IPS-18c (cell line): ENCODE measurements around the gene UBA7.
A peak's percentile ranks its signal among the peaks of the same experiment; 100 is the strongest.
"Not testable (repeated sequence)": the region's sequence is repeated elsewhere in the genome, so short reads cannot be mapped to it uniquely, and the experiment has no call there.

Source experiments
- H3K4me3 ChIP-seq: 2 replicates; pipeline ENCODE4 v1.7.0; 2013; ENCODE audit warnings: low read depth, mild to moderate bottlenecking, low read length, moderate library complexity; ENCODE audit not compliant: insufficient read depth
- H3K9me3 ChIP-seq: one replicate; pipeline ENCODE4 v1.6.1; 2013; ENCODE audit warnings: mild to moderate bottlenecking, low read length, moderate library complexity; ENCODE audit not compliant: control insufficient read depth, insufficient read depth

UBA7 gene

DNA sequence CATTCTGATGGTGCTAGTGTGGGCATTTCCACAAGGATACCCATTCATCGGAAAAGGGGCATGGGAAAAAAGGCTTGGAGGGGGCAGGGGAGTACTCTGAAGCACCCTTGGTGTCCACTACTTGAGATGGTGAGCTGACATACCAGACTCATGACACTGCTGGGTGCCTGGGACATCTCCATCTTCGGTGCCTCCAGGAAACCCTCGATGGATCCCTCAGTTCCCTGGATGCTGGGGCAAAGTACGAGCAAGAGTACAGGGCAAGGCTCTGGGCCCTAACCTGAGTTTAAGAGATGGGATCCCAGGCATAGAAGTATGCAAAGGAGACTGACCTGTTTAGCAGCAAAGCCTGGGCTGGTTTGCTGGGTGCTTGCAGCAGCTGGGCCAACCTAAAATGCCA, 22.2 kb downstream of the UBA7 start:
- H3K9me3 ChIP-seq: no peaks in the 10 kb centered on the region
- H3K4me3 ChIP-seq: no peak overlapping the region

DNA sequence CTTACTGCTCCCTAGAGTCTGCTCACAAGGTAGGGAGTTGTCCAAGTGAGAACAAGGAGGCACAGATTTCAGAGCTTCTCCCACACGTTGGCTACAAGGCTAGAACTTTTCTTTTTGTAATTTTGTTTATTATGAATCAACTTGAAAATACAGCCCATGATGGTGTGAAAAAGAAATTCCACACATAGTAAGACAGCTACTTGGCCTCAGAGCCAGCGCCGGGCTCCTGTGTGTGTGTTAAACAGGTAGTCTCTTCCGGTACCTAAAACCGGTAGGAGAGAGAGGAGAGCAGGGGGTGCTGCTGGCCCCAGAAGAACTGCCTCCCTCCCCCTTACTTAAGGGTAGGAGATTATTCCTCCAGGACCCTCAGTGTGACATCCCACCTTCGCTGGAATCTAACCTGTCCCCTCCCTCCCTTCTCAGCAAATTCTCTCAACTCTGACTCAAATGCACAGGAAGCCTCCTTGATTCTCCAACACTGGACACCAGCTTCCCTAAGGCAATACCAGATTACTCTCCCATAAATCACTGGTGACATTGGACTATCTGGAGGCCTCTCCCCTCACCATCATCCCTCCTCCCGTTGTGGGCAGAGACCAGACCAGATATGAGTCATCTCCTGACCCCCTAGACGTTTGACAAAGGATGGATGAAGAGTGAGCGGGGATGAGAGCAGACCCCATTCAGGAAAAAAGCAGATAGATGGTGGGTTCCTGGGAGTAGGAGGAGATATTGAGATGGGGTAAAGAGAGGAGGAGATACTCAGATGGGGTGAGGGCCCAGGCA, 22.9 kb downstream of the UBA7 start:
- Histone ChIP-seq H3K4me3 (no peak overlapping the region), H3K9me3 (no peaks in the 10 kb centered on the region)

DNA sequence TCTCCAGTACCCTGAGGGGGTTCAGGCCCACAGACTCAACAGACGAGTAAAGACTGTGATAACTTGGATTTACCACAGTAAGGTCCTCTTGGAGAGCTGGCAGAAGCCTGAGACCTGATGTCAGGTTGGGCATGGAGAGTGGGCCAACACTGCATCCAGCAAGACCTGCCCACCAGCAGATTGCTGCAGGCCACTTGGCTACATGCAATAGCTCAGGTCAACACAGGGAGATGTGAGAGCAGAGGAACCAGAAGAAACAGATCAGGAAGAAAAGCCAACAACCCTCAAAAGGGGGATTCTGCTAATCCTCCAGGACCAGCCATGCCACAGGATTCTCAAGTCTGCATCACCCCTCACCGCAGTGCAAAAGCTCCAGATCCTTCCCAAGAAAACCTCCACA, 25.7 kb downstream of the UBA7 start:
- Histone ChIP-seq H3K4me3 (no peak overlapping the region), H3K9me3 (no peaks in the 10 kb centered on the region)

DNA sequence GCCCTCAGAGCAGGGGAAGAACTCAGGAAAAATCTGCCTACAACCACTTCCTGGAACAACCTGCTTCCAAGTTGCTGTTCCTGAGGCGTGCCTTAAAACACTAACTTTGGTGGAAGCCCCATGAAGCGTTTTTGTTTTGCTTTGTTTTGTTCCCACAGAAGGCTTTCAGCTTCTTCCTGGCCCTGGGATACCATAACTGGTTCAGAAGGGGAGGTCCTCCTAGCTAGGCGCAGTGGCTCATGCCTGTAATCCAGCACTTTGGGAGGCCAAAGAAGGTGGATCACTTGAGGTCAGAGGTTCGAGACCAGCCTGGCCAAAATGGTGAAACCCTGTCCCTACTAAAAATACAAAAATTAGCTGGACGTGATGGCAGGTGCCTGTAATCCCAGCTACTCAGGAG, 26.2 kb downstream of the UBA7 start:
- no peak overlapping the region for H3K4me3 ChIP-seq
- no peaks in the 10 kb centered on the region for H3K9me3 ChIP-seq

DNA sequence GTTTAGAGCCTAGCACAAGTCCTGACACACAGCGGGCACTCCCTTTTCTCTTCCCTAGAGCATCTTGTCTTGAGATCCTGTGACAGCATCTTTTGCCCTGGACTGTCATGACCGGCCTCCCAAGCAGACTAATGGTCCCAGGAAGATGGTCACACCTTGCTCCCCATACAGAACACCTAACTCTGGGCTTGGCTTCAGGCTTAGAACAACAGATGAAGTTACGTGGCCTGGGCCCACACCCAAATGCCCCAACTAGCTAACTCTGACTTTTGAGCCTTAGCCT, 26.6 kb downstream of the UBA7 start:
- Histone ChIP-seq H3K9me3 (no peaks in the 10 kb centered on the region), H3K4me3 (peak overlapping the region; percentile 44; the same call in 1 of the 2 replicates)

DNA sequence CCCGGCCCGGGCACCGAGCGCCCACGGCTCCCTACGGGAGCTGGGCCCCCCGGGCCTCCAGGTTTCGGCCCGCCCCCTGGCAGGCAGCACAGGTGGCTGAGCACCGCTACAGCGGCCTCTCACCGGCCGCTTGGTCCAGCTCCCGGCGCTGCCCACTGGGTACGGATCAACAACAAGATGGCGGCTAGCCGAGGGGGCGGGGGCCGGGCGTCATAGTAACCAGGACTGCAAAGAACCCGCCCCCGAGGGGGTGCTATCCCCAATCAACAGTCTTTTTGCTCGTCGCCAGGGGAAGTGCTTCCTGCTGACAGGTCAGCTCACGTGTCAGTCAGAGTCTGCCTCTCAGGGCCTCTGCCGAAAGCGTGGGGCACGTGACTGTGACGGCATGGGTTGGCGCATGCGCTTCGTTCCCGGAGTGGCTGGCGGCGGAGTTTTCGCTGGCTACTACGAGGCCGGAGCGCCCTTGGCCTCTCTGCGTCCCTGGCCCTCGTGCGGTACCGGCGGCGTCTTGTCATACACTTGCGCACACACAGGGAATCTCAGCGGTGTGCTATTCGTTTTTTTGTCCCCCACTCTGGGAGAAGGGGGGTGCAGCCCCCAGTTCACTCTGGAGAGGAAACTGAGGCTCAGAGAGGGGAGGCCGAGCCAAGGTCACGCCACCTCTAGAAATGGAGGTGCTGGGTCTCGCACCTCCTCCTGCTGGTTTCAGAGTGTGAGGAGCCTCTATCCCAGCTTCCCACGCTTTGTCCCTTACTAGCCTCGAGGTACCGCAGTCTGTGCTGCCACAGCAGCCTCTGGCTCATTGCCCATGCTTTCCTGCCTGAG, 27.2 kb downstream of the UBA7 start, which contains the start of gene IP6K1:
TSS of gene IP6K1 (minus strand) at position 186 of the 825 bp plus-strand sequence. CDS start 38,502 bp downstream, outside the sequence.
- Histone ChIP-seq H3K9me3 (no peaks in the 10 kb centered on the region), H3K4me3 (peak within 1 kb of the TSS; percentile 93)

DNA sequence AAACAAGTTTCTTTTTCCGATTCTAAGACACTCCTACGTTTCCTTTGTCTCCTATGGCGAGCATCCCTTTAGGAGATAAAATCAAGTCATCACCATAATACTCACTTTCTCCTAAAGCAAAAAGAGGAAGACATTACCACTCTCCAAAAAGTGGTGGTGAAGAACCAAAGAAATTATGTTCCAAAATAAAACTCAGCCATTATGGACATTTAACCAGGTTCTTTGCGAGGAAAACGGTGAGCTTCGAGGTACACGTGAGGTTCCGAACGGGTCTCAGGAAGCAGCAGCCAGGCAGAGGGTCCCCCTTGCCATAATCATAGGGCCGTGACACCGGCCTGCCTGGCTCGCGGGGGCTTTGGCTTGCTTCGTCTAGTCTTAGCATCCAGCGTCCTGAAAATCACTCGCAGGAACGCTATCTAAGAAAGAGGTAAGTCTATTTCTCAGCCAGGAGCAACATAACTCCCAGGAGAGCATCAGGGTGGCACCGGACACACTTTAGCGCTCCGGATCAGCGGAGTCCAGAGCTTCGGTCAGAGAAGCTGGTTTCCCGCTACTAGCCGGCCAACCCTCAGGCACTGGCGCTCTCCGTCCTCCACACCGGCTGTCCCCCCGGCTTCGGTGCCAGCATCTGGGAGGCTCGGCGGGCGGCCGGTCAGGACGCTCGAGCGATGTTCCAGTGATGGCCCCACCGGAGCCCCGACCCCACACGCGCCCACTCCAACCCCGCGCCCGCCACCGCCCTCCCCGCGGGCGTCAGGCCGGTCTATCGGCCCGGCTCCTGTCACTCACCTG, 28.0 kb downstream of the UBA7 start:
- Histone ChIP-seq H3K9me3 (no peaks in the 10 kb centered on the region), H3K4me3 (peak overlapping the region; percentile 93)

DNA sequence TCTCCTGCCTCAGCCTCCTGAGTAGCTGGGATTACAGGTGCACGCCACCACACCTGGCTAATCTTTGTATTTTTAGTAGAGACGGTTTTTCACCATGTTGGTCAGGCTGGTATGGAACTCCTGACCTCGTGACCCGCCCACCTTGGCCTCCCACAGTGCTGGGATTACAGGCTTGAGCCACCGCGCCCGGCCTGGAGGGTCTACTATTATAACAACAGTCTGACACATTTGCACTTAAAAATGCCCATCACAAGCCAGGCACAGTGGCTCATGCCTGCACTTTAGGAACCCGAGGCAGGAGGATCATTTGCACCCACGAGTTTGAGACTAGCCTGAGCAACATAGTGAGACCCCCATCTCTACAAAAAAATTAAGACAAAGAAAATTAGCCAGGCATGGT, 31.5 kb downstream of the UBA7 start:
- not testable (repeated sequence) for H3K4me3 ChIP-seq, H3K9me3 ChIP-seq

DNA sequence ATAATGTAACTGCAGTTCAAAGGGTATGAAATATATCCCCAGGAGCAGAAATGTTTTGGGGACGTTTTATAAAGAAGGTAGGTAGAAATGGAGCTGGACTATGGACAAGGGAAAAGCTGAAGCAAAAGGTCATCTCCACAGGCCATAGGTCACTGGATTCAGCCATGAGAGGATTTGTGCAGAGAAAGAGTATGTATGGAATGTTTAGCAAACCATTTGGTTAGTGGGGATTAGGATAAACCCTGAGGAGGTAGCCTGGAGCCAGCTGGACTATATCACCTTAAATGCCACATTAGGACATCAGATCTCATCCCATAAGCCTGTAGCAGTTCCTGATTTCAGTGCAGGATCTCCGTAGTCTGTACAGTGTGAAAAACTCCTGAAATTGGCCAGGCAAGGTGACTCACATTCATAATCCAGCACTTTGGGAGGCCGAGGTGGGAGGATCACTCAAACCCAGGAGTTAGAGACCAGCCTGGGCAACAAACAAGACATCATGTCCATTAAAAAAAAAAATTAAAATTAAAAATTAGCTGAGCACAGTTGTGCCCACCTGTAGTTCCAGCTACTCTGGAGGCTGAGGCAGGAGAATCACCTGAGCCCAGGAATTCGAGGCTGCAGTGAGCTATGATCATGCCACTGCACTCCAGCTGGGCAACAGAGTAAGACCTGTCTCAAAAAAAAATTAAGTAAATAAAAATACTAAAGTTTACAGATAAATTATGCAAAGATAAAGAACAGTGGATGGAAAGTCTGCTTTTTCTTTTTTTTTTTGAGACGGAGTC, 32.1 kb downstream of the UBA7 start:
- H3K4me3 ChIP-seq: no peak overlapping the region

DNA sequence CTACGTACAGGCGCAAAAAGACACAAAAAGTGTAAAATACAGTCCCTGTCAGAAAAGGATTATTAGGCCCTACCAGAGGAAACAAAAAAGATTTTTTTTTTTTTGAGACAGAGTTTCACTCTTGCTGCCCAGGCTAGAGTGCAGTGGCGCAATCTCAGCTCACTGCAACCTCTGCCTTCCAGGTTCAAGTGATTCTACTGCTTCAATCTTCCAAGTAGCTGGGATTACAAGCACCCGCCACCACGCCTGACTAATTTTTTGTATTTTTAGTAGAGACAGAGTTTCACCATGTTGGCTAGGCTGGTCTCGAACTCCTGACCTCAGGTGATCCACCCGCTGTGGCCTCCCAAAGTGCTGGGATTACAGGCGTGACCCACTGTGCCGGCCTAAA, 32.8 kb downstream of the UBA7 start:
- H3K4me3 ChIP-seq, H3K9me3 ChIP-seq: not testable (repeated sequence)

More for the DNA sequence above, 32.1 kb downstream of the UBA7 start:
- H3K9me3 ChIP-seq: no peaks in the 10 kb centered on the region

DNA sequence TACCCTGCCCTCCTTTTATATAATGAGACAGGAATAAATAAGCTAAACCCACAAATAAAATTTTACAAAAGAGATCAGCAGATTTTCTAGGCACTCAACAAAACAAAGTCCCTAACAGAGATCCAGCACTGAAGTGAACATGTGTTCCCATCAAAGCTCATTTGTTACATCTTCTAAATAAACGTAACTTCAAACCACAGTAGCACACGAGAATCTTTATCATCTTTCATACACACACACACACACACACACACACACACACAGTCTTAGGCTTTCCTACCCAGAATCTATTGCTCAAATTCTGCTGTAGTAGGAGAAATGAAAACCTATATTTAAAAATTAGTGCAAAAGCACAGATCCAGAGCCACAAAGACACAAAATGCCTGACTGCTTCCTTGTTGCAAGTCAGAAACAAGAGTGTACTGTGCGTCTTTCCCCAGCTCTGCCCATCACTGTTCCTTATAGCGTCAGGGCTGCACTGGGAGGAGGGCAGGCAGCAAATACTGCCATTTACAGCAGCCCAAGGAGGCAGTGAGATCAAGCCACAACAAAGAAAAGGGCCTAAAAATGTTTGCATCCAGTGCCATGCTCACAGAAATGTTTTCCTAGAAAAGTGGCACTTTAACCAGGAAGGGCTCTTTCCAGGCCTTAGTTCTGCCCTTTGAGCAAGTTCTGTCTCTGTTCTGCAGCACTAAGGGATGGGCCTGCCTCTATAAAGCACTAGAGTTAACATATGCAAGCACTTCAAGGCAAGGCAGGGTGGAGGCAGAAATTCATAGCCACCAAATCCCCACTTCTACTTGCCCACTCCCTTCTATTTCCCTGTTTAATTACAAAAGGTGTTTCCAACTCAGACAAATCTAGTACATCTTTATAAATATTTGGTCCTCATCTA, 33.4 kb downstream of the UBA7 start:
- no peak overlapping the region for H3K4me3 ChIP-seq
- no peaks in the 10 kb centered on the region for H3K9me3 ChIP-seq

DNA sequence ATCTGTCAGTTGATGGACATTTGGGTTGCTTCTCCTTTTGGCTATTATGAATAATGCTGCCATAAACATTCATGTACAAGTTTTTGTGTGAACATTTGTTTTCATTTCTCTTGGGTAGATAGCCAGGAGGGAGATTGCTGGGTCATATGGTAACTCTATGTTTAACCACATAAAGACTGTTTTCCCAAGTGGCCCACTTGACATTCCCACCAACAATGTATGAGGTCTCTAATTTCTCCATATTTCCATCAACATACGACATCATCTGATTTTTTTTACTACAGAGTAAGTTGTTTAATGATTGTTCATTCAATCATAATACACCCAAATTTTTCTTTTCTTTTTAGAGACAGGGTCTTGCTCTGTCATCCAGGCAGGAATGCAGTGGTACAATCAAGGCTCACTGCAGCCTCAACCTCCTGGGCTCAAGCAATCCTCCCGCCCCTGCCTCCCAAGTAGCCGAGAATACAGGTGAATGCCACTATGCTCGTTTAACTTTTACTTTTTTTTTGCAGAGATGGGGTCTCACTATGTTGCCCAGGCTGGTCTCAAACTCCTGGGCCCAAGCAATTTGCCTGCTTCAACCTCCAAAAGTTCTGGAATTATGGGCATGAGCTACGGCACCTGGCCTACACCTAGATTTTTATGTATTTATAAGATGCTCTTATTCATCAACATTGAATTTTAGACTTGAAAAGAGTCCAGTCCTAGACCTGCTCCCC, 34.2 kb downstream of the UBA7 start:
- no peaks in the 10 kb centered on the region for H3K9me3 ChIP-seq
- no peak overlapping the region for H3K4me3 ChIP-seq

DNA sequence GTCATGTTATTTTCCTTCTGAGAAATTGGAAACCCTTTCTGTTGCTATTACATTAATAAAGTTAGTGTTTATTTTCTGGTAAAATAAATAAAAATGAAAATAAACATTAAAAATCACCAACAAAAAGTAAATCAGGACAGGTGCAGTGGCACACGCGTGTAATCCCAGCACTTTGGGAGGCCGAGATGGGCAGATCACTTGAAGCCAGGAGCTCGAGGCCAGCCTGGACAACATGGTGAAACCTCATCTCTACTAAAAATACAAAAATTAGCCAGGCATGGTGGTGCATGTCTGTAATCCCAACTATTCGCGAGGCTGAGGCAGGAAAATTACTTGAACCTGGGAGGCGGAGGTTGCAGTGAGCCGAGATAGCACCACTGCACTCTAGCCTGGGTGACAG, 37.7 kb downstream of the UBA7 start:
- not testable (repeated sequence) for H3K9me3 ChIP-seq, H3K4me3 ChIP-seq

DNA sequence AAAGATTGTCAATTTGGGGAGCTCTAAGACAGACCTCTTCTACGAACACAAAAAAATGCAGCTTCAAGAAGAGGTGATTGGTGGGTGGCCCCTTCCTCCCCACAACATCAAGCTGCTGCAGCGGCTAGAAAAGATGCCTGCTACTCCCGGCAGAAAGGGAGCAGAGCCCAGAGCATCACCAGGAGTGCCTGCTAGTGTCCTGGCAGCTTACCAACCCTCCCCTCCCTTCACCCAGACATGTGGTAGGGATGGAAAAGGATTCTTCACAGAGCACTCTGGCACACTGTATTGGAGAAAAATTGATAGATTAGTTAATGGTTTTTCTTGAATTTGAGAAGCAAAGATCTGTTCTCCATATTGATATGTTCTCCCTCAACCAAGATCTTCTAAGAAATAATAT, 38.2 kb downstream of the UBA7 start:
- Histone ChIP-seq H3K4me3 (no peak overlapping the region), H3K9me3 (no peaks in the 10 kb centered on the region)

DNA sequence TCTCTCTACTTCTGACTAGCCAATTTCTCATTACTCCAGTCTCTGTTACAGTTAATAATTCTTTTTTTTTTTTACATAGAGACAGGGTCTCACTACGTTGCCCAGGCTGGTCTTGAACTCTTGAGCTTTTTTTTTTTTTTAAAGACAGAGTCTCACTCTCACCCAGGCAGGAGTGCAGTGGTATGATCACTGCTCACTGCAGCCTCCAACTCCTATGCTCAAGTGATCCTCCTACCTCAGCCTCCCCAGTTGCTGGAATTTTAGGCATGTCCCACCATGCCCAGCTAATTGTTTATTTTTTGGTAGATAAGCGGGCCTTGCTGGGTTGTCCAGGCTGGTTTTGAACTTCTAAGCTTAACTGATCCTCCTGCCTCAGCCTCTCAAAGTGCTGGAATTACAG, 41.0 kb downstream of the UBA7 start:
- Histone ChIP-seq H3K9me3 (no peaks in the 10 kb centered on the region), H3K4me3 (no peak overlapping the region)
